HG03571 (cell line): ENCODE results near the gene CCDC183.

Source experiments
- ATAC-seq: cut with Tn5 transposase; IDR thresholded peaks from one replicate; pipeline ENCODE4 v1.9.1; 2021; ENCODE audit not compliant: unreplicated experiment

Gene CCDC183

DNA sequence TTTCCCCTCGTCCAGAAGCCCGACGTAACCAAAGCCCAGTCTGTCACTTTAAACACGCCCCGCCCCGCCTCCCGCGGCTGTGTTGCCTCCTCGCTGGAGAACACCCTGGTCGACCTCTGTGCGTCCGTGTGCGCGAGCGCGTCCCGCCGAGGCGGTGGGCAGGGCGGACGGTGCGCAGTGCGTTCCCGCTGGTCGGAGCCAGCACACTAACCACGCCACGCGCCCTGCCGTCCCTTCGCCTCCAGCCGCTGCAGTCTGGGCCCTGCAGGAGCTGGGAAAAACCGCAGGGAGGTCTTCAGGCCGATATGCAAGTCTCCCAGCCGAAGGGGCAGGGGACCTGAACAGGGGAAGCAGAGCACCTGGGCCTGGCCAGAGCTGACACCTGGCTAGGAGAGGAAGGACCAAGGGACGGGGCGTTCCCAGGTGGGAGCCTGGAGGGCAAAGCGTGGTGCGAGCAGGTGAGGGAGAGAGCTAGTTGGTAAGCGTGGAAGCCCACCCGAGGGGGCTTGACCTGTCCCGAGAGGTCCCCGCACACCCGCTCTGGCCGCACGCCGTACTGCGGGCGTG is 51.8 kb downstream of the CCDC183 start:
- no peak for ATAC-seq

DNA sequence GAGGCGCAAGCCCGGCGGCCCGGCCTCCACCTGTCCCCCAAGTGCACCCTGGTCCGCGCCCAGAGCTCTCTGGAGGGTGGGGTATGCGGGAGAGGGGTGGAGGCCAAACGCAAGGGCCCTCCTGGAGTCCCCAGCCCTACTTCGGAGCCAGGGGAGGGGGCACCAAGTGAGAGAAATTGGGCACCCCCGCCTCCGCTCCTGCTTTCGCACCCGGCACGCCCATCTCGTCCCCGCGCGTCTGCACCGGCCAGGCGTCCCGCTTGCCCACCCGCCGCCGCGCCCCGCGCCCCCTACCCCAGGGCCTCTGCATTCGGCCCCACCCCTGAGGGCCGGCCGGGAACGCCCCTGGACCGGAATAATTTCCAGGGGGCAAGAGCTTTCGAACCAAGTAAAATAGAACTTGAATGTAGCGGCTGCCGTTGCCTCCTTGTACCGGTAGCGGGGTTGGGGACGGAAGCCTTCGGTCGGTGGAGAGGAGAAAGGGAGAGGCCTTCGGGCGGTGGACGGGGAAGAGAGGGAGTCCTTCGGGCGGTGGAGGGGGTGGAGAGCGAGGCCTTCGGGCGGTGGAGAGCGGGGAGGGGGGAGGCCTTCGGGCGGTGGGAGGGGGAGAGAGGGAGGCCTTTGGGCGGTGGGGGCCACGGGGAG is 52.4 kb downstream of the CCDC183 start:
- peak; percentile 11 for ATAC-seq

DNA sequence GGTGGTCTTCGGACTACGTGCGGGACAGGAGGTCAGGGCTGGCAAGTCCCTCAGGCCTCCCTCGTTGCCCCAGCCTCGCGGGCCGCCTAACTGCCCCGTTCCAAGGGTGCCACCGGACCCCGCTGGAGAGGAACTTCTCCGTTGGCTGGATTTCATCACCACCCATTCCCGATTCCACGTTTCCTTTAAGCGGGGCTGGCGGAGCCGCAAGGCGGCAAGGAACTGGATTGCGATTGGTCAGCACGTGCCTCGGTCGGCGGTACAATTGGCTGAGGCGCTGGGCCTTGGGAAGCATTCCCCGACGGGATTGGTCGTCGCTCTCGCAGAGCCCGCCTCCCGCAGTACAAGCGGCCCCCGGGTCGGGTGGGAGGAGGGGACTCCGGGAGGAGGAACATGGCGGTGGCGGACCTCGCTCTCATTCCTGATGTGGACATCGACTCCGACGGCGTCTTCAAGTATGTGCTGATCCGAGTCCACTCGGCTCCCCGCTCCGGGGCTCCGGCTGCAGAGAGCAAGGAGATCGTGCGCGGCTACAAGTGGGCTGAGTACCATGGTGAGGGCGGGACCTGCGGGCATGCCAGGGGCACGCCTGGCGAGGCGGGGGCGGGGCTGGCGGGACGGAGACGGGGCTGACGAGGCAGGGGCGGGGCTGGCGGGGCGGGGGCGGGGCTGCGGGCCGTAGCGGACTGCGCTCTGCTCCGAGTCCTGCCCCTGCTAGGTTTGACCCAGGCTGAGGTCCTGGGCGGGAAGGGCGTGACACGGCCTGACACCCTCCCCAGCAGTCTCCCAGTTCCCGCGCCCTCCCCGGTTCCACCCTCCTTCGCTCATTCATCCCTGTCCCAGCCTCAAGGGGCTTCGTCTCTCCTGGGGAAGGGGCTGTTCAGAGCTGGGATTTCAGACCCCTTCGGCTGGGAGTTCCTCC is 53.2 kb downstream of the CCDC183 start, which contains the start of gene PHPT1:
Gene PHPT1 (plus strand): TSS at position 372 of the 922 bp plus-strand sequence. CDS start 22 bp downstream, at position 394.
- peak; percentile 74 for ATAC-seq

DNA sequence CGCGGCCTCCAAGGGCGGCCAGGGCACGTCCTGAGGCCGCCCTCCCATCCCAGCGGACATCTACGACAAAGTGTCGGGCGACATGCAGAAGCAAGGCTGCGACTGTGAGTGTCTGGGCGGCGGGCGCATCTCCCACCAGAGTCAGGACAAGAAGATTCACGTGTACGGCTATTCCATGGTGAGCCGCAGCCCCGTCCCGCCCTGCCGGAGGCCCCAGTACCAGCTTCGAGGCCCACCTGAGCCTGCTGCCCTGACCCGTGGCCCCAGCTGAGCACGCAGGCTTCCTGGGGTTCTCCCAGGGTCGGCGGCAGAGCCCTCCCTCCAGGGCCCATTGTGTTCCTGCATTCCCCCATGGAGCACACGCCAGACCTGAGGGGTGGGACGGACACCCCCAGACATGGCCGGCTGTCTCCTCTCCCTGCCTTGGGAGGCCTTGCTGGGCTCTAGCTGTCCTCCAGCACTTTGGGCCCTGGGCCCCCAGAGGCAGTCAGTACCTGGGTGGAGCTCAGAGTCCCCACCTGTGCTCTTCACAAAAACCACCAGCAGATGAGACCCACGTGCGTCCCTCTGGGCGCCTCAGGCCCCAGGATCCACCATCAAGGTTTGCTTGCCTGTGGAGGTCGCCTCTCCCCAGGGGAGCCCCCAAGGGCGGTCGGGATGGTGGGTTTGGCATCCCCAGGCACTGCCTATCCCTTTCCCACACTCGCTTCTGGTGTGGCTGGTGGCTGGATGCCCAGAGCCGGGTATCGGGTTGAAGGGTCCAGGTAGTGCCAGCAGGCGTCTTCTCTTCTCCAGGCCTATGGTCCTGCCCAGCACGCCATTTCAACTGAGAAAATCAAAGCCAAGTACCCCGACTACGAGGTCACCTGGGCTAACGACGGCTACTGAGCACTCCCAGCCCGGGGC is 54.1 kb downstream of the CCDC183 start:
- no peak for ATAC-seq

DNA sequence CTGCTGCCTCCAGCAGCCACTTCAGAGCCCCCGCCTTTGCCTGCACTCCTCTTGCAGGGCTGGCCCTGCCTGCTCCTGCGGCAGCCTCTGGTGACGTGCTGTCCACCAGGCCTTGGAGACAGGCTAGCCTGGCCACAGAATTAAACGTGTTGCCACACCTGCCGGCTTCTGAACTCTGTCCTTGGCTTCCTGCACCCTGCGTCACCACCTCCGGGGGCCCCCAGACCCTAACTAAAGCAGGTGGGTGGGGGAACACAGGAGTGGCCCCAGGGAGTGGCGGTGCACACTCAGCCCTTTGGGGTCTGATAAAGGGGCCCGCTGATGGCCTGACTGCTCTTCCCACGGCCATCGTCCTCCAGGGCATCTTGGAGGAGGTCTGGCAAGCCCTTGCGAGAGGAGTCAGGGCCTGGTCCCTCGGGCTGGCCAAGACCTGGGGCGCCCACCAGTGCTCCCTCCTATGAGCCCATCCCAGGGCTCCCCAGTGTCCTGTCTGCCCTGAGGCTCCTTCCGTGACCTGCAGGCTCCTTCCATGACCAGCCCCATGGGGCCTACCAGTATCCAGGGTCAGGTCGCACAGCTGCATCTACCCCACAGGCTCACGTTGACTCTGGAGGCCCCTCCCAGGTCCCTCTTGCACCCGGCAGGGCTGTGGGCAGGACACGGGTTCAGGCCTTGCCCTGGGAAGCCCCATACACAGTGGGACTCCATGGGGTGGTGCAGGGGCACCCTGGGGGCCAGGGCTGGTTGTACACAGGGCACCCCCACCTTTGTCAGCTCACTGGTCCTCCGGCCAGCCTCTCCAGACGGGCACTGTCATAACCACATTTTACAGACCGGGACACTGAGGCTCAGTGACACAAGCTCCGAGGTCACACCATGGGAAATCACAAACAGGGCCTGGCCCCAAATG is 55.0 kb downstream of the CCDC183 start:
- ATAC-seq: no peak

DNA sequence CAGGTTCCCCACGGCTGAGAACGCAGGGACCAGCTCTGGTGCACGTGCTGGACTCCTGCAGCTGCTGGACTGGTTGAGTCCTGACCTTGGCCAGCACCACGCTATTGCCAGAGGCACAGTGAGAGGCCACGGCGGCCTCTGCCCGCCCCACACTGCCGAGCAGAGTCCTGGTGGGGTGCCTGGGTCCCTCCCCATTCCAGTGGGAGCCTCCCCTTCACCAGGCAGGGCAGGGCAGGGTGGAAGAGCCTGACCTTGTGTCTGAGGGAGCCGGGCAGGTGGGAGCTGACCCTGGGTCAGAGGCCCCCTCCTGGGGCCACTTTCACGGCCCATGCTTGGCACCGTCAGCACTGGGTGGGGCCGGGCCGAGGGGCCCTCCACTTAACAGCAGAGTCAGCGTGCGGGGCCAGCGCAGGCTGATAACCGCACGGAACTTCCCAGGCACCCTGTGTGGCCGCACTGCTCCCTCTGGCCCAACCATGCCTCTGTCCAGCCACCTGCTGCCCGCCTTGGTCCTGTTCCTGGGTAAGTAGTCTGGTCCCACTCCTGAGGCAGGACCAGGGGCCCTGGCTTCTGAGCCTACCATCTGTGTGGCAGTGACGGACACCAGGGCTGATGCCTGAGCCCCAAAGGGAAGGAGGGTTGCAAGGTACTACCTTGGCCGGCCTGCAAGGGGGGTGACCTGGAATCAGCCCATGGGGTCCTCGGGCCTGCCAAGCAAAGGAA is 56.0 kb downstream of the CCDC183 start, which contains the start of gene MAMDC4:
Gene MAMDC4 (plus strand): TSS at position 406 of the 723 bp plus-strand sequence. CDS start 71 bp downstream, at position 477.
- no peak for ATAC-seq

DNA sequence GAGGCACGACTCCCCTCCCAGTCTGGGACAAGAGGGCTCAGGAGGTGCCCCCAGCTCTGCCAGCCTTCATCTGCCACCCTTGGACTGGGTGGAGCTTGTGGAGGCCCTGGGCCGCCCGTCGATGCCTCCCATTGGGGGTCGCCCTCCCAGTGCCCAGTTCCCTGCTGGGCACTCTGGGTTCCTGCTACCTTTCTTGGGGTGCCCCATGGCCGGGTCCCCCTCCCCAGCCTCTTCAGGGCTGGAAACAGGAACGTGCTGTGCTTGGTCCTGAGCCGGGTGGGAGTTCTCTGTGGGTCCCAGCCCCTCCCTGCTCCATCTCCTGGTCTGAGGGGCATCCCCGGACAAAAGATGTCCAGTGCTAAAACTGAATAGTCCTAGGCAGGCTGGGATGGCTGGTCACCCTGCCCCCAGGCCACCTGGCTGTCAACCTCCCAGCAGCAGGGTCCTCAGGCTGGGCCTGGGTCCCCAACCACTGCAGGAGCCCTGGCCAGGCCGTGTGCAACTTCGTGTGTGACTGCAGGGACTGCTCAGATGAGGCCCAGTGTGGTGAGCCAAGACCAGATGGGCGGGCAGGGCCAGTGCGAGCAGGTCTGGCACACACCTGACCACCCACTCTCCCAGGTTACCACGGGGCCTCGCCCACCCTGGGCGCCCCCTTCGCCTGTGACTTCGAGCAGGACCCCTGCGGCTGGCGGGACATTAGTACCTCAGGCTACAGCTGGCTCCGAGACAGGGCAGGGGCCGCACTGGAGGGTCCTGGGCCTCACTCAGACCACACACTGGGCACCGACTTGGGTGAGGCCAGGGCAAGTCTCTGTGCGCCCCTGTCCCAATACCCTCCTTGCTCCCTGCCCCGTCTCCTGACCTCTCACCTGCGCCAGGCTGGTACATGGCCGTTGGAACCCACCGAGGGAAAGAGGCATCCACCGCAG is 56.8 kb downstream of the CCDC183 start:
- ATAC-seq: no peak

DNA sequence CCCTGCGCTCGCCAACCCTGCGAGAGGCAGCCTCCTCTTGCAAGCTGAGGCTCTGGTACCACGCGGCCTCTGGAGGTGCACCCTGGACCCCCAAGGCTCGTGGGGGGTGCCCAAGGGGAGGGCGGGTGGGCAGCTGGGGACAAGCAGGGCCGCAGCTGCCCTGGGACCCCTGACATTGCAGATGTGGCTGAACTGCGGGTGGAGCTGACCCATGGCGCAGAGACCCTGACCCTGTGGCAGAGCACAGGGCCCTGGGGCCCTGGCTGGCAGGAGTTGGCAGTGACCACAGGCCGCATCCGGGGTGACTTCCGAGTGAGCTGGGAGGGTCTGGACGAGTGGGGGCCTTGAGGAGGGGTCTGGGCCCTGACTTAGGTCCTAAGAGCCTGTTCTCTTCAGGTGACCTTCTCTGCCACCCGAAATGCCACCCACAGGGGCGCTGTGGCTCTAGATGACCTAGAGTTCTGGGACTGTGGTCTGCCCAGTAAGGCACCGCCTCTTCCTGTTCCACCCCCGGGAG is 57.5 kb downstream of the CCDC183 start:
- no peak for ATAC-seq

DNA sequence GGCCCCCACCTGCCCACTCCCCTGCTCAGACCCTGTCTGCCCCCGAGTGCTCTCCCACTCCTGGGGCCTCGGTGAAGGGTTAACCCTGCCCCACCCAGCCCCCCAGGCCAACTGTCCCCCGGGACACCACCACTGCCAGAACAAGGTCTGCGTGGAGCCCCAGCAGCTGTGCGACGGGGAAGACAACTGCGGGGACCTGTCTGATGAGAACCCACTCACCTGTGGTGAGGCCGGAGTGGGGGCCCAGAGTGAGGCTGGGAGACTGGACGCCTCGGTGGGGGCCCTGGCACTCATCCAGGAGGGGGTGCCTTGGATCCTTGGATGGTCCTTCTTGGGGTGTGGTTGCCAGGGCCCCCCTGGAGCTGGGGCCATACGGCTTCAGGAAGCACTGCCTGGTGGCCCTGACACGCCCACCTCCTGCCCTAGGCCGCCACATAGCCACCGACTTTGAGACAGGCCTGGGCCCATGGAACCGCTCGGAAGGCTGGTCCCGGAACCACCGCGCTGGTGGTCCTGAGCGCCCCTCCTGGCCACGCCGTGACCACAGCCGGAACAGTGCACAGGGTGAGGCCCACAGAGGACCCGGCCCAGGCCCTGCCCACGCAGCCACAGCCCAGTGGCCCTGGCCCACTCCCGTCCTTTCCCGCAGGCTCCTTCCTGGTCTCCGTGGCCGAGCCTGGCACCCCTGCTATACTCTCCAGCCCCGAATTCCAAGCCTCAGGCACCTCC is 58.1 kb downstream of the CCDC183 start:
- no peak for ATAC-seq

DNA sequence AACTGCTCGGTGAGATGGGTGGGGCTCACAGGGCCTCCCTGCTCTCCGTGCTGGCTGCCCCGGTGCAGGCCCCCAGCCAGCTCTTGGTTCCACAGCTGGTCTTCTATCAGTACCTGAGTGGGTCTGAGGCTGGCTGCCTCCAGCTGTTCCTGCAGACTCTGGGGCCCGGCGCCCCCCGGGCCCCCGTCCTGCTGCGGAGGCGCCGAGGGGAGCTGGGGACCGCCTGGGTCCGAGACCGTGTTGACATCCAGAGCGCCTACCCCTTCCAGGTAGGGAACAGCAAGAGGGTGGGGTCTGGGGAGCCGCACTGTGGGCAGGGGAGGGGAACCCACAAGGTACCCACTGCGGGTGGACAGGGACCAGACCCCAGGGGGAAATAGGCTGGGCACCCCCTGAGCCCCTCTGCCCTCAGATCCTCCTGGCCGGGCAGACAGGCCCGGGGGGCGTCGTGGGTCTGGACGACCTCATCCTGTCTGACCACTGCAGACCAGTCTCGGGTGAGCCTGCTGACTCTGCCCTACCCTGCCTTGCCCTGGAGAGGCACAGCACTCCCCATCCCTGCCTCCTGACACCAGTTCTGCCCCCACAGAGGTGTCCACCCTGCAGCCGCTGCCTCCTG is 58.8 kb downstream of the CCDC183 start:
- no peak for ATAC-seq

DNA sequence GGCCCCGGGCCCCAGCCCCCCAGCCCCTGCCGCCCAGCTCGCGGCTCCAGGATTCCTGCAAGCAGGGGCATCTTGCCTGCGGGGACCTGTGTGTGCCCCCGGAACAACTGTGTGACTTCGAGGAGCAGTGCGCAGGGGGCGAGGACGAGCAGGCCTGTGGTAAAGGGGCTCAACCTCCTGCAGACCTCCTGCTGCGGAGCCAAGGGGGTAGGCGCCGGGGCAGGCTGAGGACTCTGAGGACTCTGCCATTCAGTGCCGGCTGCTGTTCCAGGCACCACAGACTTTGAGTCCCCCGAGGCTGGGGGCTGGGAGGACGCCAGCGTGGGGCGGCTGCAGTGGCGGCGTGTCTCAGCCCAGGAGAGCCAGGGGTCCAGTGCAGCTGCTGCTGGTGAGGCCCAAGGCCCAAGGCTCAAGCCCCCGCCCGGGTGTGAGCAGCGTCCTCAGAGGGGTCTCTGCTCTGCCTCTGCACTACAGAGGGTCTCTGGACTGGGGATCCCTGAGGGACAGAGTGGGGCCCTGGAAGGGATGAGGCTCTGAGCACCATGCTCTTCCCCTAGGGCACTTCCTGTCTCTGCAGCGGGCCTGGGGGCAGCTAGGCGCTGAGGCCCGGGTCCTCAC is 59.4 kb downstream of the CCDC183 start:
- no peak for ATAC-seq

DNA sequence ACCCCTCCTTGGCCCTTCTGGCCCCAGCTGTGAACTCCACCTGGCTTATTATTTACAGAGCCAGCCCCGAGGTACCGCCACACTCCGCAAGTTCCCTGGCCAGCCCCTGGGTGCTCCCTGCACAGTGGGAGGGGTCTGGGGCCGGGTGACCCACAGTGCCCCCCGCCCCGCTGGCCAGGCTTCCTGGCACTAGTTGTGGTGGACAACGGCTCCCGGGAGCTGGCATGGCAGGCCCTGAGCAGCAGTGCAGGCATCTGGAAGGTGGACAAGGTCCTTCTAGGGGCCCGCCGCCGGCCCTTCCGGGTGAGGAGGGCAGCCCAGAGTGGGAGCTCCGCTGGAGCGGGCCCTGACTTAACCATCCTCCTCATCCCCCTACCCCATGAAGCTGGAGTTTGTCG is 59.9 kb downstream of the CCDC183 start:
- ATAC-seq: no peak

DNA sequence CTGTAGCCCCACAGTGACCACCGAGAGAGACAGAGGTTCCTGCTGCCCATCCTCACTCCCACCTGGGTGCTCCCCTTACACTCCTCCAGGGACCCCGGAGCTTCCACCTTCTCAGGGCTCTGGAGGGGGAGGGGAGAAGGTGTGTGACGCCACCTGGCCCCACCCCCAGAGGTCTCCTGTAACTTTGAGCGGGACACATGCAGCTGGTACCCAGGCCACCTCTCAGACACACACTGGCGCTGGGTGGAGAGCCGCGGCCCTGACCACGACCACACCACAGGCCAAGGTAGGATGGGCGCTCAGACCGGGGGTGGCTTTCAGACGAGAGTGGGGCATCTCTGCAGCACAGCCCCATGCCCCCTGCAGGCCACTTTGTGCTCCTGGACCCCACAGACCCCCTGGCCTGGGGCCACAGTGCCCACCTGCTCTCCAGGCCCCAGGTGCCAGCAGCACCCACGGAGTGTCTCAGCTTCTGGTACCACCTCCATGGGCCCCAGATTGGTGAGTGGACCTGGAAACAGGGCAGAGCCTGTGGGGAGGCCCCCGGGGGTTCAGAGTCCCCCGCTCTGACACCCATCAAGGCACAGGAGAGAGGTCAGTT is 60.5 kb downstream of the CCDC183 start:
- ATAC-seq: no peak

DNA sequence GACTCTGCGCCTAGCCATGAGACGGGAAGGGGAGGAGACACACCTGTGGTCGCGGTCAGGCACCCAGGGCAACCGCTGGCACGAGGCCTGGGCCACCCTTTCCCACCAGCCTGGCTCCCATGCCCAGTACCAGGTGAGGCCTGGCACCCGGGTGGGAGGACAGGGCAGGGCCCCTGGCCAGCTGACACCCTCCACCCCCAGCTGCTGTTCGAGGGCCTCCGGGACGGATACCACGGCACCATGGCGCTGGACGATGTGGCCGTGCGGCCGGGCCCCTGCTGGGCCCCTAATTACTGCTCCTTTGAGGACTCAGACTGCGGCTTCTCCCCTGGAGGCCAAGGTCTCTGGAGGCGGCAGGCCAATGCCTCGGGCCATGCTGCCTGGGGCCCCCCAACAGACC is 61.0 kb downstream of the CCDC183 start:
- no peak for ATAC-seq
